Pons (tissue), 1 donor: ENCODE measurements around the gene PRKN.
A peak's percentile ranks its signal among the peaks of the same experiment; 100 is the strongest.

Source experiments
- DNase-seq: peaks from one replicate; pipeline ENCODE4 v3.0.0-alpha.2; 2016; ENCODE audit warnings: low spot score

PRKN gene

GRCh38 chr6:161798844-161799394, 928.6 kb downstream of the PRKN start:
- no peak for DNase-seq

GRCh38 chr6:161796681-161797080, 930.9 kb downstream of the PRKN start:
- no peak for DNase-seq

GRCh38 chr6:161792851-161793493, 934.6 kb downstream of the PRKN start:
- no peak for DNase-seq

- no peak for DNase-seq
Observed at GRCh38 chr6:161788531-161788930, 939.0 kb downstream of the PRKN start.

- DNase-seq, result no peak
Observed at GRCh38 chr6:161772176-161772575, 955.4 kb downstream of the PRKN start.

- no peak for DNase-seq
Observed at GRCh38 chr6:161761966-161762365, 965.6 kb downstream of the PRKN start.

- no peak for DNase-seq
Observed at GRCh38 chr6:161755080-161755479, 972.5 kb downstream of the PRKN start.

GRCh38 chr6:161750686-161751085, 976.9 kb downstream of the PRKN start:
- no peak for DNase-seq

GRCh38 chr6:161749576-161749975, 978.0 kb downstream of the PRKN start:
- DNase-seq, result no peak

- DNase-seq, result peak; percentile 67
Observed at GRCh38 chr6:161748535-161749416, 978.8 kb downstream of the PRKN start.

GRCh38 chr6:161747506-161747905, 980.1 kb downstream of the PRKN start:
- DNase-seq, result no peak

- peak; percentile 31 for DNase-seq
Observed at GRCh38 chr6:161745594-161746141, 981.9 kb downstream of the PRKN start.

GRCh38 chr6:161745128-161745527, 982.4 kb downstream of the PRKN start:
- no peak for DNase-seq

- DNase-seq, result no peak
Observed at GRCh38 chr6:161744211-161745067, 983.1 kb downstream of the PRKN start.

- DNase-seq, result no peak
Observed at GRCh38 chr6:161743509-161744178, 983.9 kb downstream of the PRKN start.

- DNase-seq, result no peak
Observed at GRCh38 chr6:161740486-161740885, 987.1 kb downstream of the PRKN start.

GRCh38 chr6:161736781-161737292, 990.7 kb downstream of the PRKN start:
- DNase-seq, result no peak

GRCh38 chr6:161736326-161736725, 991.2 kb downstream of the PRKN start:
- DNase-seq, result no peak

- no peak for DNase-seq
Observed at GRCh38 chr6:161732594-161732993, 995.0 kb downstream of the PRKN start.

- DNase-seq, result no peak
Observed at GRCh38 chr6:161727083-161727833, 1000.3 kb downstream of the PRKN start.
